Measurements from ENCODE around the gene GOLPH3L. TPM values are rescaled to one million over a fixed set of nuclear protein-coding genes. Genes with fewer than 3 reads are reported as not detected.
A peak's percentile ranks its signal among the peaks of the same experiment; 100 is the strongest.

GOLPH3L gene
- total and polyA plus RNA-seq, 10 of the 15 experiments (the other 5 are each of a cell fraction or from before 2014, with no cell fraction given): 7.7 to 29.9 (median 19.2) TPM

GRCh38 chr1:150619576-150620509, 77.1 kb downstream of the GOLPH3L start:
- ATAC-seq (peak; percentile 30; the same call in 2 of the 3 replicates), FAIRE-seq (no peak), DNase-seq (ENCODE audit: low read depth, low spot score) (no peak)
- CTCF ChIA-PET: interaction anchor here (0.6 to 14.0 kb wide), 17 partner anchors 8 to 303 kb away, joined by 3 to 390 read pairs (median 5); partner anchors contain the start of genes ENSA, FALEC, GOLPH3L and MCL1
- no peaks in the 10 kb centered on the region for H4K20me1 ChIP-seq (ENCODE audit: control insufficient read depth, insufficient read depth)
- WGBS (ENCODE audit: insufficient coverage, insufficient replicate concordance, low lambda C conversion rate, missing lambda C conversion rate): 60% methylated on average over 4 of the region's 4 CpGs
- H3K9ac ChIP-seq (ENCODE audit: control insufficient read depth, insufficient read depth, low read length): no peak overlapping the region
- H3K27ac ChIP-seq (ENCODE audit: control insufficient read depth, insufficient read depth): peak overlapping the region; percentile 31; the same call in 1 of the 2 replicates
- in situ Hi-C loops (cut with MboI) (no loop called here), intact Hi-C loops (cut with micrococcal nuclease; ENCODE audit: unreplicated experiment) (loop anchor here (10.0 kb wide), 4 partner anchors 135 to 355 kb away; partner anchors contain the start of genes CERS2, CTSS, SETDB1 and TARS2)
- RAD21 ChIA-PET (ENCODE audit: unreplicated experiment): interaction anchor here (0.9 to 7.4 kb wide), 8 partner anchors 10 to 302 kb away, joined by 3 to 149 read pairs (median 5); partner anchors contain the start of genes ENSA and MCL1
- SMC1A ChIA-PET (ENCODE audit: uncharacterized antibody, unreplicated experiment): interaction anchor here (0.6 to 18.8 kb wide), 12 partner anchors 8 to 364 kb away, joined by 3 to 367 read pairs (median 5); partner anchors contain the start of gene MCL1
- H3K36me3 ChIP-seq (ENCODE audit: control insufficient read depth in 2 of 2, insufficient read depth in 2 of 2, low read length in 1 of 2): peaks cover 2 to 33% of the 10 kb centered on the region in 2 experiments
- H3K4me1 ChIP-seq (ENCODE audit: control insufficient read depth, insufficient read depth, low read length): peaks cover 28% of the 10 kb centered on the region
- 0 out of 2 replicates have a peak, but pooled peaks have one; percentile 21 for TF ChIP-seq POLR2A (IDR thresholded peaks at IDR 0.05; ENCODE audit: low read depth, low read length)
- peak; percentile 9; the same call in 1 of the 2 replicates for TF ChIP-seq SMC3 (IDR thresholded peaks at IDR 0.05; ENCODE audit: borderline replicate concordance, low read length)
- peak in 2 of 3 experiments; percentile 14 to 22; a peak in 1 of 6 replicates for TF ChIP-seq CTCF (IDR thresholded peaks at IDR 0.05 in 2 of 3, conservative IDR thresholded peaks at IDR 0.05 in 1 of 3; ENCODE audit: control insufficient read depth in 2 of 3, extremely low read depth in 1 of 3, insufficient read depth in 1 of 3, low read depth in 3 of 3, low read length in 3 of 3)
- TF ChIP-seq RELA (IDR thresholded peaks at IDR 0.05; ENCODE audit: borderline replicate concordance, partially characterized antibody): no peak
- TF ChIP-seq RAD21 (IDR thresholded peaks at IDR 0.05; ENCODE audit: insufficient read depth, low read depth, low read length): peak; percentile 24; the same call in 1 of the 2 replicates
- TF ChIP-seq KAT2A (conservative IDR thresholded peaks at IDR 0.05; ENCODE audit: control insufficient read depth, low read depth, low read length): no peak
- no peak for TF ChIP-seq ATF2 (IDR thresholded peaks at IDR 0.05; ENCODE audit: low read length)
- TF ChIP-seq ZNF217 (IDR thresholded peaks at IDR 0.05): no peak
- no peaks in the 10 kb centered on the region for H3K9me3 ChIP-seq (replicated peaks; ENCODE audit: control insufficient read depth, insufficient read depth, low read length)
- POLR2A ChIA-PET: interaction anchor here (0.5 to 8.7 kb wide), 8 partner anchors 9 to 222 kb away, joined by 4 to 67 read pairs (median 6); partner anchors contain the start of gene ENSA
- peaks cover 1% of the 10 kb centered on the region for H3K79me2 ChIP-seq (ENCODE audit: control insufficient read depth, insufficient read depth, low read length)
- H2AFZ ChIP-seq (ENCODE audit: control insufficient read depth, low read depth, low read length): no peak overlapping the region
- no TSS peak for BruUV-seq (replicated peaks)
- H3K4me2 ChIP-seq (ENCODE audit: control insufficient read depth, insufficient read depth): no peak overlapping the region
- no peaks in the 10 kb centered on the region for H3K27me3 ChIP-seq (replicated peaks in 1 of 2; ENCODE audit: control insufficient read depth in 2 of 2, insufficient read depth in 2 of 2, low read length in 1 of 2)
- H3K4me3 ChIP-seq: no peak overlapping the region
